Measurements from ENCODE around the gene HSPA12B. TPM values are rescaled to one million over a fixed set of nuclear protein-coding genes. Genes with fewer than 3 reads are reported as not detected.

The HSPA12B gene
- total and polyA plus RNA-seq, 2 of the 8 experiments (the other 6 are each of a cell fraction or from before 2014, with no cell fraction given), result 2.2 to 4.3 TPM

- no peak for TF ChIP-seq ASH2L (IDR thresholded peaks at IDR 0.05; ENCODE audit: low read length)
- no peak for TF ChIP-seq TAF1 (IDR thresholded peaks at IDR 0.05; ENCODE audit: low read depth, low read length)
- no peak for TF ChIP-seq YY1 (IDR thresholded peaks at IDR 0.05; ENCODE audit: low read depth, low read length)
- no peak for TF ChIP-seq SIN3A (conservative IDR thresholded peaks at IDR 0.05 in 1 of 2, IDR thresholded peaks at IDR 0.05 in 1 of 2; ENCODE audit: low read depth in 1 of 2, low read length in 2 of 2)
- no peak for TF ChIP-seq SAP30 (IDR thresholded peaks at IDR 0.05; ENCODE audit: insufficient read depth, insufficient replicate concordance, low read length)
- TF ChIP-seq HDAC2 (IDR thresholded peaks at IDR 0.05; ENCODE audit: borderline replicate concordance in 1 of 2, low read depth in 2 of 2, low read length in 2 of 2), result no peak
- no peak for TF ChIP-seq TBP (IDR thresholded peaks at IDR 0.05; ENCODE audit: low read depth, low read length)
- no peak for TF ChIP-seq SP1 (IDR thresholded peaks at IDR 0.05; ENCODE audit: low read depth, low read length)
Measured at GRCh38 chr20:3755814-3756480, 23.5 kb downstream of the HSPA12B start (continued).

Measured in H1 (cell line).